C4-2B (cell line): Measurements from ENCODE around the gene FAM221B.

ENCODE experiments used
- ZFX ChIP-seq: fragments of 450-650 bp; IDR thresholded peaks from 2 replicates; pipeline ENCODE4 v1.6.1; 2017
- TF ChIP-seq, protein P1 (sequence below): fragments of 450-650 bp; conservative IDR thresholded peaks from 2 replicates; pipeline ENCODE4 v1.5.1; 2017; ENCODE audit warnings: mild to moderate bottlenecking

- TF ChIP-seq, protein P1, sequence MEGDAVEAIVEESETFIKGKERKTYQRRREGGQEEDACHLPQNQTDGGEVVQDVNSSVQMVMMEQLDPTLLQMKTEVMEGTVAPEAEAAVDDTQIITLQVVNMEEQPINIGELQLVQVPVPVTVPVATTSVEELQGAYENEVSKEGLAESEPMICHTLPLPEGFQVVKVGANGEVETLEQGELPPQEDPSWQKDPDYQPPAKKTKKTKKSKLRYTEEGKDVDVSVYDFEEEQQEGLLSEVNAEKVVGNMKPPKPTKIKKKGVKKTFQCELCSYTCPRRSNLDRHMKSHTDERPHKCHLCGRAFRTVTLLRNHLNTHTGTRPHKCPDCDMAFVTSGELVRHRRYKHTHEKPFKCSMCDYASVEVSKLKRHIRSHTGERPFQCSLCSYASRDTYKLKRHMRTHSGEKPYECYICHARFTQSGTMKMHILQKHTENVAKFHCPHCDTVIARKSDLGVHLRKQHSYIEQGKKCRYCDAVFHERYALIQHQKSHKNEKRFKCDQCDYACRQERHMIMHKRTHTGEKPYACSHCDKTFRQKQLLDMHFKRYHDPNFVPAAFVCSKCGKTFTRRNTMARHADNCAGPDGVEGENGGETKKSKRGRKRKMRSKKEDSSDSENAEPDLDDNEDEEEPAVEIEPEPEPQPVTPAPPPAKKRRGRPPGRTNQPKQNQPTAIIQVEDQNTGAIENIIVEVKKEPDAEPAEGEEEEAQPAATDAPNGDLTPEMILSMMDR, result no peak
- TF ChIP-seq ZFX, result peak; percentile 32; the same call in 1 of the 2 replicates
Measured at GRCh38 chr9:35814841-35815543, 13.5 kb downstream of the FAM221B start, which contains the start of gene HINT2.
